CD1c-positive myeloid dendritic cell (primary cell): Measurements from ENCODE around the gene IRF5.
A peak's percentile ranks its signal among the peaks of the same experiment; 100 is the strongest.
"Not testable (repeated sequence)": the region's sequence is repeated elsewhere in the genome, so short reads cannot be mapped to it uniquely, and the experiment has no call there.

Experiments
- DNase-seq: peaks from one replicate; pipeline ENCODE4 v3.0.0-alpha.2; 2016; ENCODE audit errors: extremely low spot score

Gene IRF5

DNA sequence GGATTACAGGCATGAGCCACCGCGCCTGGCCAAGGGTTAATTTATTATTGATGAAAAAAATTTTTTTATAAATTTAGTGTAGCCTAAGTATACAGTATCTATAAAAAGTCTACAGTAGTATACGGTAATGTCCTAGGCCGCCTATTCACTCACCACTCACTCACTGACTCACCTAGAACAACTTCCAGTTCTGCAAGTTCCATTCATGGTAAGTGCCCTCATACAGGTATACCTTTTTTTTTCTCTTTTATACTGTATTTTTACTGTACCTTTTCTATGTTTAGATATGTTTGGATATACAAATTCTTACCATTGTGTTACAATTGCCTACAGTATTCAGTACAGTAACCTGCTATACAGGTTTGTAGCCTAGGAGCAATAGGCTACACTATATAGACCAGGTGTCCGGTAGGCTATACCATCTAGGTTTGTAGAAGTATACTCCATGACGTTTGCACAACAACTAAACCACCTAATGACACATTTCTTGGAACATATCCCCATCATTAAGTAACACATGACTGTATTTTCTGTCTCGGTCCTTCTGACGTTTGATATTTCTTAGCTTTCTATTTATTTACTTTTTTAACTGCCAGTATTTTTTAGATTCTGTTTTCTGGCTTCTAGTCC, 23.4 kb downstream of the IRF5 start:
- DNase-seq, result no peak

DNA sequence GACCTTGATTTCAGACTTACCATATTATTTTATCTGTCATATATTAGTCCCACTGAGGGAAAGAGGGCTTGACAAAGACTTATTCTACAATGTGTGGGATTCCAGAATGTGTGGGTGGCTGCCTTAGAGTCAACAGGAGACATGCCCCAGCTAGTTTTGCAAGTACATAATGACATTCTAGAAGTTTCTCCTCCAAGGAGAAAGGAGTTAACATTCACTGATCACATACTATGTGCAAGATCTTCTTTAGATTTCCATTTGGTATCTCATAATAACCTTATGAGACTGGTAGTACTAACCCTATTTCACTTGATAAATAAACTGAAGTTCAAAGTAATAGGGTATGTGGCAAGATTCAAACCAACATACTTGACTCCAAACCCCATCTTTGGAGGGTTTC, 25.2 kb downstream of the IRF5 start:
- peak; percentile 31 for DNase-seq

DNA sequence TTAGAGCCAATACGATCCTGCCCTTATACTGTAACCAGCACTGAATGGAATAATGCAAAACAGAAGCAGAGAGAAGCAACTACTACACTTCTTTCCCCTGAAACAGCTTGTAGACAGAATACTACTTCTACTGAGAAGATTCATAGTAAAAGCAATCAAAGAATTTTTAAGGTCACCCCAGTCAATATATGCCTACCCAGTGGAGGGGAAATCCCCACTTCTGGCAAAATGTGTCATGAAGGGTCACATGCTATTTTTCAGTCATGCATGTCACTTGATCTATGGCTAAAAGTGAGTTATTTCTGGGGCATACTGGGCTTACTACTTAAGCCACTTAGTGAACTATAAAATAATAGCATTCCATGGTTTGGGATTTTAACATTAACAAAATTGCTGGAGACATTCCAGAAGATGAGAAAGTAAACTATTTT, 25.6 kb downstream of the IRF5 start:
- DNase-seq, result peak; percentile 68

DNA sequence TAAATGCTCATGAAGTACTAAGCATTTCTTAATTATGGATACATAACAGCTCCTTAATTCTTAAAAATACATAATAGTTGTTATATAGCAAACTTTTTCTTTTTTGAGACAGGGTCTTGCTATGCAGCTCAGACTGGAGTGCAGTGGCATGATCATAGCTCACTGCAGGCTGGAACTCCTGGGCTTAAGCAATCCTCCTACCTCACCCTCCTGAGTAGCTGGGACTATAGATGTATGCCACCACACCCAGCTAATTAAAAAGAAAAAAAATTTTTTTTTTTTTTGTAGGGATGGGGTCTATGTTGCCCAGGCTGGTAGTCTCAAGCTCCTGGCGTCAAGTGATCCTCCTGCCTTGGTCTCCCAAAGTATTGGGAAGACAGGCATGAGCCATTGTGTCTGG, 30.9 kb downstream of the IRF5 start:
- no peak for DNase-seq

DNA sequence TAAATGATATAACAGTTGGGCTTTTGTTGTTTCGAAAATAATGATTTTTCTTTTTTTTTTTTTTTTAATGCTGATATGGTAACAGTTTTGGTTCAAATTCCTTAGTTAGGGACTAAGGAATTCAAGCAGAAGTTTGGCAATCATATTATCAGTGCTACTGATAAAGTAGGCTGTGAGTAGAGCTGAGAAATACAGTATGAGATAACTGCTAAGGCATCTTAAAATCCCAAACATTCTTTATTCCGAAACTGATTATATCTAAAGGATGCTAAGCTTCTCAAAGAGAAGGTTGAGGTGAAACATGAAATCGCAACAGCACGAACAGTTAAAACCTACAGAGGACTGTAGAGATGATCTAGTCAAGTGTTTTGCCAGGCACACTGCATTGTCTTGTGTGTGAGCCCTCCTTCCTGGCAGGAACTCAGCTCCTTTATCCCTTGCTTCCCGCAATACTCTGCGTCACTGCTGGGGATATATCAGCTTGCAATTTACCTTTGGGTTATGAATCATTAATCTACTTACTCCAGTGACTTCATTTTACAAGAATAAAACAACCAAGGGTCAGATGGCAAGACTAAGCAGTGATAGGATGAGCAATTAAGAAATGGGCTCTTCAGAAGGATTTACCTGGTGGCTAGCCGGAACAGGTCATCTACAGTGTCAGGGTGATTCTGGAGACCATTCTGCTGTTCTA, 36.7 kb downstream of the IRF5 start:
- no peak for DNase-seq

DNA sequence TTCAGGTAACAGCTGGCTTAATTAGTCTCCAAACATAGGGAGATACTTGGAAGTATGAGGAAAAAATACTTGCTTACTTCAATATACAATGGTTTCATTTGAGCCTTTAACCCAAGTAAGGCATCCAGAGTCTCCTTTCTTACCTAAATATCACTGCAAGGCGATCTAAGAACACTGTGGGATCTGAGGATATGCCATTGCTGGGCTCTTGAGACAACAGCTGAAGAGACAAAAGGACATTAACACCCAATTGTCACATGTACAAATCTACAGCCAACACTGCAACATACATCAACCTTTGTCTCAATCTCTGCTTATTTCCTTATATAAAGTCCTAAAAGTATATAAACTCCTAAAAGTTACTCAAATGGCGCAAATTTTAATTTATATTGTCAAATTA, 44.4 kb downstream of the IRF5 start:
- no peak for DNase-seq

DNA sequence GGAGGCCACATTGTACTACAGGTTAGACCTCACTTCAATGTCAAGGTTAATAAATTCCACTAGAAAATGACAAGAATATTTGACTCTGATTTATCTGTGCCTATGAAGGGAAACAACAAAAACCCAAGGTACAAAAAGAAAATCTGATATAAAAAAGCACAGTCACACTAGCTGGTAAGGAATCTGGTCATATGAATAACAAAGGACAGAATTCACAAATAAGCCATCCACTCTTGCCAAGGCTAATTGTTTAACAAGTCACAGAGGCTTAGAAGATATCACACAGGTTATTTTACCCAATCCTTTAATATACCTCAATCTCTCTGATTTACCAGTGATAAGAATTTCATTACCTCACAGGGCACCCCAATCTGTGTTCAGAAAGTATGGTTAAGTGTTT, 47.9 kb downstream of the IRF5 start:
- no peak for DNase-seq

DNA sequence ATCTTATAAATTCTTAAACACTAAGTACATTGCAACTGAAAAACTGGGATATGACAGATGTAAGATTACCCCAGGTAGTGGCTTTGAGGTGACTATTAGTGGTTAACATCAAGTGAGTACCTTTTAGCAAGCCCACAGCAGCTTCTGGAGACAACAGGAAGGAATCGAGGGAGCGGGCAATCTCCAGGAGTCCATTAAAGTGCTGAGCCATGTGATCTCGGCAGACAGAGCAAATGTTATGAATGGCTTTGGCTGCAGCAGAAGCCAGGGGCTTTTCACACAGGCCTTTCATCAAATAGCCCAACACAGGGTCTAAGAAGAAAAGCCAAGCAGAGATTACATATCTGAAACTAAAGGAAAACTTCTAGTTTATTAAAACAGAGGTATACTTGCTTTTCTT, 48.9 kb downstream of the IRF5 start:
- DNase-seq, result no peak

DNA sequence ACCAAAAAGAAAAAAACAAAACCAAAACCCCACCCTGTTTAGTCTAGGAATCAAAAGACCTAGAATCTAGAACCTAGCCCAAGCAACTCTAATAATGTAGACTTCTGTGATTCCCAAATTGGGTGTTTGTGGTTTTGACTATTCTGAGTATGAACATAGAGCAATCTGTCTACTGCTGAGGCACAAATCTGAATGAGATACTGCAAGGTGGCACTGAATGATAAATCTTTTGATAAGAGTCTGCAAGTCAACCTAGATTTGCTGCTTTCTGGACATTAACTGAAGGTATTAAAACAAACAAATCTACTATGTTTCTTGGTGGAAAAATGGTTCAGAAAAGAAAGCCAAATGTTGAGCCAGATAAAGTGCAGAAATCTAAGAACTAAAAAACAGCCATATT, 50.6 kb downstream of the IRF5 start:
- DNase-seq, result no peak

DNA sequence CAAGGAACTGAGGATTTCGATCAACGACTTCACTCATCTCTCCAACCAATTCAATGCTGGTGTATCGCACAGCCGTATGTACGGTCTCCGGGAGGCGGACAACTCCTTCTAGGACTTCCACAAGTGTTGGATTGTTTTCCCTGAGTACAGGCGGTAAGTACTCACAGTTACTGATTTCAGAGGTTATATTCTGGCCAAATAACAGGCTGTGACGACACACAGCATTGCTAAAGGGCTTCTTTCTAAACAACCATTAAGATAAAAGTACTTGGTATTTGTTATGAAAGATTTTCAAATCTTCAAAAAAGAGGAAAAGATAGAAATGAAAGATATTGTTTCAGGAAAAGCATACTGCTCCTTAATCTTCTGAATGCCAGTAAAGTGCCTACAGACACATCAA, 52.2 kb downstream of the IRF5 start:
- no peak for DNase-seq

DNA sequence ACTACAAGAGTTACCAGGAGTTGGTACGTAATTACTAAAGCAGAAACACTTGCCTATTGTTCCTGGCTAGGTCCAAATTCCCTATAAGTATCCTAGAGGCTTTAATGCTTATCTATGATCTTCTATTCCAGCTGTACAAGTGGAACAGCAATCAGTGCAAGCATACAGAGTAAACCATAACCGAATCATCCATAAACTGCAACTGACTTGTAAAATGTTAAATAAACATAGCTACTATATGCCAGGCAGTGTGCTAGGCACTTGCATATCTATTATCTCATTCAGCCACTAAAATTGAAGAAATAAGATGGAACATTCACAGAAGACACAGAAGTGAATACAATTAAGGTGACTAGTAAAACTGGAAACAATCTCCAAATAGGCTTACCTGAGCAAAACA, 55.7 kb downstream of the IRF5 start:
- DNase-seq, result no peak

DNA sequence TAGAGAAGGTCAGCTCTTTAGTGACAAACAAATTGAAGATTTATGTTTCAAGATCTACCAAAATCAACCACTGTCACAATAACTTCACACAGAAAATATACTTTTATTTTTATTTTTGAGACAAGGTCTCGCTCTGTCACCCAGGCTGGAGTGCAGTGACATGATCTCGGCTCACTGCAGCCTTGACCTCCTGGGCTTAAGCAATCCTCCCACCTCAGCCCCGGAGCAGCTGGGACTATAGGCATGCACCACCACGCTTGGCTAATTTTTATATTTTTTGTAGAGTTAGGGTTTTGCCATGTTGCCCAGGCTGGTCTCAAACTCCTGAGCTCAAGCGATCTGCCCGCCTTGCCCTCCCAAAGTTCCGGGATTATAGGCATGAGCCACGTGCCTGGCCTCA, 56.8 kb downstream of the IRF5 start:
- DNase-seq, result not testable (repeated sequence)

DNA sequence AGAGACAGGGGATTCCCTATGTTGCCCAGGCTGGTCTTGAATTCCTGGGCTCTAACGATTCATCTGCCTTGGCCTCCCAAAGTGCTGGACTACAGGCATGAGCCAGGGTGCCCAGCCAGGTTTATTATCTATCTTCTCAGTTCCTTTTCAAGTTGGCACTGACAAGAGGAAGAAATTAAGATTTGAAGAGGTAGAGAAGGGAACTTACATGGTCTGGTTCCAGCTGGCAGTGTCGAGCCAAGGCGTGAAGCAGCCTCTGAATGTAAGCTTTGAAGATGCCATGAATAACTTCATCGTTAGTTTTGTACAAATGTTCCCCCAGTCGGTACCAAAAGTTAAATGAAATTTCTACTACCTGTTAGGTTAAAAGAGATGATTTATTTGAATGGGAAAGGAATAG, 59.5 kb downstream of the IRF5 start:
- no peak for DNase-seq
